CD4-positive, alpha-beta T cell treated with Interleukin-6 for 4 hours (primary cell): ENCODE results near the gene MANSC1.

ENCODE experiments used
- DNase-seq: peaks from one replicate; pipeline ENCODE4 v3.0.0-alpha.2; 2020; ENCODE audit warnings: mixed read lengths

MANSC1 gene

GRCh38 chr12:12349711-12350665 is at the start of gene MANSC1:
Gene MANSC1 (minus strand): TSS chr12:12350242. CDS start chr12:12343314, 6,928 bp downstream.
- peak; percentile 80 for DNase-seq

GRCh38 chr12:12399161-12399560 is 49.1 kb upstream of the MANSC1 start:
- no peak for DNase-seq

- no peak for DNase-seq
Measured at GRCh38 chr12:12398026-12398859, 48.2 kb upstream of the MANSC1 start.

GRCh38 chr12:12397184-12397583 is 47.1 kb upstream of the MANSC1 start:
- DNase-seq, result no peak

GRCh38 chr12:12396694-12397093 is 46.7 kb upstream of the MANSC1 start:
- DNase-seq, result no peak

GRCh38 chr12:12393171-12393570 is 43.1 kb upstream of the MANSC1 start:
- no peak for DNase-seq

GRCh38 chr12:12392413-12392812 is 42.4 kb upstream of the MANSC1 start:
- no peak for DNase-seq

GRCh38 chr12:12387501-12387900 is 37.5 kb upstream of the MANSC1 start:
- peak; percentile 46 for DNase-seq

- peak; percentile 31 for DNase-seq
Measured at GRCh38 chr12:12384571-12385340, 34.7 kb upstream of the MANSC1 start.

GRCh38 chr12:12381982-12382381 is 31.9 kb upstream of the MANSC1 start:
- no peak for DNase-seq

- no peak for DNase-seq
Measured at GRCh38 chr12:12380949-12381593, 31.0 kb upstream of the MANSC1 start.

- peak; percentile 45 for DNase-seq
Measured at GRCh38 chr12:12379831-12380730, 30.0 kb upstream of the MANSC1 start.

- peak; percentile 43 for DNase-seq
Measured at GRCh38 chr12:12378616-12379015, 28.6 kb upstream of the MANSC1 start.

- DNase-seq, result peak; percentile 43
Measured at GRCh38 chr12:12376646-12377448, 26.8 kb upstream of the MANSC1 start.

GRCh38 chr12:12372946-12373722 is 23.1 kb upstream of the MANSC1 start:
- no peak for DNase-seq

- DNase-seq, result no peak
Measured at GRCh38 chr12:12367482-12367998, 17.5 kb upstream of the MANSC1 start.

GRCh38 chr12:12366701-12367481 is 16.8 kb upstream of the MANSC1 start:
- no peak for DNase-seq

GRCh38 chr12:12365931-12366431 is 15.9 kb upstream of the MANSC1 start:
- no peak for DNase-seq
